Stimulated activated CD8-positive, alpha-beta memory T cell treated with anti-CD3 and anti-CD28 coated beads, Interleukin-7, amount 100 ng/mL, for 24 hours (primary cell): ENCODE results near the gene RFTN1.
A peak's percentile ranks its signal among the peaks of the same experiment; 100 is the strongest.

Experiments used
- DNase-seq: peaks from one replicate; pipeline ENCODE4 v3.0.0-alpha.2; 2020; ENCODE audit warnings: low read depth

The RFTN1 gene

GRCh38 chr3:16464511-16465148 is 48.9 kb downstream of the RFTN1 start:
- no peak for DNase-seq

- DNase-seq, result no peak
Measured at GRCh38 chr3:16463914-16464313, 49.6 kb downstream of the RFTN1 start.

GRCh38 chr3:16463119-16463518 is 50.4 kb downstream of the RFTN1 start:
- DNase-seq, result no peak

DNA sequence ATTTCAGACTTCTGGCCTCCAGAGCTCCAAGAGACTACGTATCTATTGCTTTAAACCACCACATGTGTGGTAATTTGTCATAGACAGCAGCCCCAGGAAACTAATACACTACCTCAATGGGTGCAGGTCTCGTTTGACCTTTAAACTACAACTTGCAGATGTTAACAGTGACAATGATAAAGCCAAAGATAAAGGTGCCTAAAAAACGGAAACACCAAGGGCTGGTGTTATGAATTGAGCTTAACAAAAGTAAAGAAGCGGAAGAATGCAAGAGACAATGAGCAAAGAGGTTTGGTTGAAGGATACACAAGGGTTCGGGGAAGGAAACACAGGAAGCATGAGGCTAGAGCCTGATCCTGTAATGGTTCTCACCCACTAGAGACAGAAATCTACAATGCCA is 50.8 kb downstream of the RFTN1 start:
- no peak for DNase-seq

DNA sequence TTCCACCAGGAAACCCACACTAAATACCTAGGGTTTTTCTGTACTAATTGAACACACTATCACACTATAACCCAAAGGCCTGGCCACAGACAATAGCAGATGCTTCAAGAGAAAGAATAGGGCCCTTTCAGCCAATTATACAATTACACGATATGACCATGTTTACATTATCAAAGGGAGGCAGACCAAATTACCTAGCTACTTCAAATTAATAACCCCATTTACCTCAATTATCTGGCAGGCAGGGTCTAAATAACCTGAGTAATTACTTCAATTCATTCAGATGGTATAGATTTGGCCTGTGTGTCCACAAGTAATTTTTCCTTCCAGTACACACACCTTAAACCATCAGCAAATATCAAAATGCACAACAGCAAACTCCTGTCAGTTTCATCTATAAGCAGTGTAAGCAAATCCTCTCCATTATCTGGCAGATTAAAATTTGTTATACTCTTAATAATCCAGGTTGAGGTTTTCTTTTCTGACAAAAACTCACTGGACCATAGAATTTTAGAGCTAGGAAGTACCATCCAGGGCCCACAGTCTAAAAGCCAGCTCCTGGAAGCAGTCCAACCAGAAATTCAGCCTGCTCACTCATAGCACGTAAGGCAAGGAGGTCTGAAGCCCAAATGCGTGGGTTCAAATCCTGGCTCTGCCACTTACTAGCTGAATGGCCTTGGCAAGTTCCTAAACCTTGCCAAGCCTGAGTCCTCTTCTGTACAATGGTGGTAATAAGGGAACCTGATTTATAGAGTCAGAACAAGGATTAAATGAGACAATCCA is 51.8 kb downstream of the RFTN1 start:
- DNase-seq, result no peak

DNA sequence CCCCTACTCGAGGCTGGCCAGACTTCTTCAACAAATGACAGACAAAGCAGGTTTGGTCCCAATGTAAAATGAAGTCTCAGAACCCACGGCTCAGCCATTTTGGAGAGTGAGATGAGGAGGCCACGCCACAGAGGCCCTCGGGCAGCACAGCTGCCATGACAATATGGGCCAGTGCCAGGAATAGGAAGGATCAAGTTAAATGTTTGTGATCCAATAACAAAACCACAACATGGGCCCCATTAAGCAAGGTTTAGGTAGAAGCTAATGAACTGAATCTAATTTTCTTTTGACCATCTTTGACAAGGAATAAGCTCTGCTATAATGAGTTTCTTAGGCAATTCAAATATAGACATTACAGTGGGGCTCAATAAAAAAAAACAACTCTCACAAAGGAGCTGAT is 52.6 kb downstream of the RFTN1 start:
- no peak for DNase-seq

DNA sequence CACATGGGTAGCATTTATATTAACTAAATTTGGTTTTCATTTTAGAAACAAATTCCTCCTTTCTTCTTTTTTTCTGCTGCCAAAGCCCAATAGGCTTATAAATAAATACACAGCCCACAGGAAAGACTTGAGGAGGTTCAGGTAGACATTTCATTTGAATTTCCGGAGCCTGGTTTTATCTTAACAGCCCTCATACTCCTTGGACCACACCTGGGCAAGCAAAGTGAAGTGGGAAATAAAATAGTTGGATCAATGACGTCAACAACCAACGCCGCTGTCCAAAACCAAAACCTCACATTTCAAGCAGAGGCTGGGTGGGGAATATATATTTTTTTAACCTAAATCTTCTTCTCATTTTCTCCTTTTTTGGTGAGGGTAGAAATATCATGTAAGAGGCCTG is 53.2 kb downstream of the RFTN1 start:
- DNase-seq, result no peak

GRCh38 chr3:16456784-16457415 is 56.6 kb downstream of the RFTN1 start:
- DNase-seq, result no peak

DNA sequence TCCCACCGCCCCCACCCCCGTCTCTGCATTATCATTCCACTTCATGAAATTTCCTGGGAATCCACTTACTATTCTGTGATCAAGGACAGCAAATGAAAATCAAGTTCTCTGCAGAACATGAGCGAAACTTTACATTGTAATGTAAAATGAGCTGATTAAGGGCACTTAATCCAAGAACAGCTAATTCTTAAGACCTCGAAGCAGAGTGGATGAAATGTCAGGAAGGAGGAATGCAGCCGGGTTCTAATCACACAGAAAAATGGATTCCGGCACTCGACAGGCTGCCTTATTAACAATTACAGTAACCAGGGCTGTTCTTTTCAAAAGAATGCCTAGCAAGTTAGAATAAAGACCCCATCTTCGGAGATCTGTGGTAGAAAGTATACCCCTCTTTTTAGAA is 57.5 kb downstream of the RFTN1 start:
- DNase-seq, result no peak

DNA sequence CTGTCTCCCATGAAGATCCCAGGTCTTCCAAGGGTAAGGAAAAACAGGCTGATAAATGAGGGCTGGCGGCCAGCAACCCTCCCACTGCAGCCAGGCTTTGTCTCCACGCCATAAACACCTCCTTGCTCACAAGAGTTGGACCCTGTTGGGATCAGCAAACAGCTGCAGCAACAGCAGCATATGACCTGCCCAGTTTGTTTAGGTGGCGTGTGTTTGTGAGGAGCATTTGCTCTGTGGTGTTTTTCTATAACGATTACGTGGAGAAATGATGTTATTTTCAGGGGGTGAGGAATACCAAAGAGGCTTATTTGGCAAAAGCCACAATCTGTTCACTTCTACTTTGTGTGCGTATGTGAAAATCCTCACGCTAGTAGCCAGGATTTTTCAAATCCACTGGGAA is 58.5 kb downstream of the RFTN1 start:
- no peak for DNase-seq

- no peak for DNase-seq
Measured at GRCh38 chr3:16452261-16452660, 61.2 kb downstream of the RFTN1 start.

DNA sequence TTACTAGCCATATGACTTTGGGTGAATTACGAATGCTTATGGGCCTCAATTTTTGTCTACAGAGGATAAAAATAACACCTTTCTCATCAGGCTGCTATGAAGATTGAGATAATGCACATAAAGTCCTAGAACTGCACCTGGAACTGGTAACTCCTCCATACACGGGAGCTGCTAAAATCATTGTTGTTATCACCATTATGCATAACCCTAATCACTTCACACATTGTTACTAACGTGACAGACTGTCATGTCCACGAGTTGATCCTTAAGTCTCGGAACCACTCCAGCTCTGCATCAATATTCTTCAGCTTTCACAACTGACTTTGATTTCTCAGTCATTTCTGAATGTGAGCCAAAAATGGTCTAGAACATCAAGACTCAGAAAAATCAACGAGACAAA is 64.1 kb downstream of the RFTN1 start:
- no peak for DNase-seq

DNA sequence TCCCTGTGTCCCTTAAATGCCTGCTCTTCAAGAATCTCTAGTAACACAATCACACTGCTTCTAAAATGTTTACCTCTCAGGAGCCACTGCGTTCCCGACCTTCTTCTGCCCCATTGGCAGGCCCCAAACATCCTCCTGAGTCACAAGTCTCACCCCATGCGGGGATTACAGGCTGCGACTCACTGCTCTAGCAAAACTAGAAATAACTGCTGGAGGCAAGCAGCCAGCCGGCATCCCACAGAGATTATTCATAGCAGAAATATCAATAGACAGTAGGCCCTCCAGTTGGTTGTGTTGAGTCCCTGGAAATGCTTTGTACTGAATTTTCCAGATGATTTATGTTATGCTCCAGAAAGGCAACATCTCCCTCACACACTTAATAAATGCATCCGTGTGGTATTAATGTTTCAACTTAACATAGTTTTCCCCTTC is 64.8 kb downstream of the RFTN1 start:
- DNase-seq, result peak; percentile 7

DNA sequence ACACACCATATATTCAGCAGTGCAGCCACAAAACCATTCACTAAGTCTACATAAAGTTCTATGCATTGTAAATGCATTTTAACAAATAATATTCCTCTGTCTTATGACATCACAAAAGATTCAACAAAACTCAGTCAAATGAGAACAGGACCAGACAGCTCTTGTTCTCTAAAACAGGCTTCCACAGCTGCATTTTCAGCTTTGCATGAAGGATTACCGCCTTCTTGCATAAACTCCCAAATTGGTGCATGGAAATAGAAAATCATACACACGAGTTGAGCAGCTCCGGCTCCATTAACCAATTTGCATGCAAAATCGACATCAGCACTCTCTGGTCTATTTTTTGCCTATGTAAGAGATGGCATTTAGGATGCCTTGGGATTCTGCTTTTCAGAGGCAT is 66.4 kb downstream of the RFTN1 start:
- DNase-seq, result no peak

GRCh38 chr3:16444344-16444743 is 69.2 kb downstream of the RFTN1 start:
- no peak for DNase-seq

- DNase-seq, result no peak
Measured at GRCh38 chr3:16442730-16443129, 70.8 kb downstream of the RFTN1 start.

GRCh38 chr3:16441371-16441875 is 72.1 kb downstream of the RFTN1 start:
- no peak for DNase-seq

DNA sequence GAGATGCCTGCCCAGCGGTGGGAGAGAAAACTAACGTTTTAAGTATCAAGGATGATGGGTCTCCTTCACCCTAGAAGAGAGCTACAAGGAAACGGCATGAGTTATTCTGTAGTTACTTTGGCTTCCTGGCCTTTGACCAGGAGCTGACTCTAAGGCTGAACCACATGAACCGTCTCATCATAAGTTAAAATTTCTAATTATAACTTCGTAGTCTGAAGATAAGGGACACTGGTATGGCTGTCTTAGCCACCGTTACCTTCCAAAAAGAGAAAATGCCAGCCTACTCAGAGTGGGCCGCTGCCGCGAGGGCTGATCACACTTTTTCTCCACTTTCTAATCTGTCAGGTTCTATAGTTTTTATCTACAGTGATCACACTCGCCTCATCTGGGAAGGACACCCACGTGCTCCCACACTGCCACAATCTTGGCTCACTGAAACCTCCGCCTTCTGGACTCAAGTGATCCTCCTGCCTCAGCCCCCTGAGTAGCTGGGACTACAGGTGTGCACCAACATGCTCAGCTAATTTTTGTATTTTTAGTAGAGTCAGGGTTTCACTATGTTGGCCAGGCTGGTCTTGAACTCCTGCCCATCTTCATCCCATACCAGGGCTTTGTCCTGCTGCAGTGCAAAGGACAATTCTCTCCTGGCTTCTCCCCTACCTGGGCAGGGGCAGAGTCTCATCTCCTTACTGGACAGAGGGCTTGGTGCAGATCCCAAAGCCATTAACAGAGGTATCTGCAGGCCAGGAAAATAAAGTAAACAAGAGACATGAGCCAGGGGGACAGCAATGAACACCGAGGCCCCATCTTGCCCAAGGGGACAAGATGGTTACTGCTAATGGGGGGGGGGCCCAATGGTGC is 73.4 kb downstream of the RFTN1 start:
- DNase-seq, result no peak

DNA sequence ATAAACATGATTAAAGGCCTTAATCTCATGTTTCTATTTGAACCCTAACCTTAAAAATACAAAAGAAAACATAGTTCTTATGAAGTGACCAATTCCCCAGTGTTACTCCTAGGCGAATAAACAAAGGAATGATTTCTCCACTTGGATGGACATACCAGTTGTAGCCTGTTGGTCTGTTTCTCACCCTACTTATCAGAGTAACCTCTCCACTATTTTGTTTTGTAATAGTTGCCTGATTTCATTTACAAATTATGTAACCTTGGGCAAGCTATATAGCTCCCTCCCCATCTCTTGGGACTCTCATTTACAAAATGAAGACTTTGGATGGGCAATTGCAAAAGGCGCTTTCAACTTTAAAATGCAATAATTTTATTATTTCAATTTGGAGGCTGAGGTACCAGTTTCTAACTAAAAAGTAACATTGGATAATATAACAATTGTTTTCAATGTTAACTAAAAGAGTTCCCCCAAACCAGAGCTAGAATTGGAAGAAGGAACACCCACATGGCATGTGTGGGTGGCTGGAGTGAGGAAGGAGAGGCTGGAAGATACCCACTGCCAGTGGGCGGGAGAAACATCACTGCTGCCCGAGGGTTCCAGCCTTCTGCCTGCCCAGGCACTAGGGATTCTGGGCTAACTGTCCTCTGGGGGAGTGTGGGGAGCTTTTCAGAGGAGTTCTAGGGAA is 74.2 kb downstream of the RFTN1 start:
- DNase-seq, result no peak

DNA sequence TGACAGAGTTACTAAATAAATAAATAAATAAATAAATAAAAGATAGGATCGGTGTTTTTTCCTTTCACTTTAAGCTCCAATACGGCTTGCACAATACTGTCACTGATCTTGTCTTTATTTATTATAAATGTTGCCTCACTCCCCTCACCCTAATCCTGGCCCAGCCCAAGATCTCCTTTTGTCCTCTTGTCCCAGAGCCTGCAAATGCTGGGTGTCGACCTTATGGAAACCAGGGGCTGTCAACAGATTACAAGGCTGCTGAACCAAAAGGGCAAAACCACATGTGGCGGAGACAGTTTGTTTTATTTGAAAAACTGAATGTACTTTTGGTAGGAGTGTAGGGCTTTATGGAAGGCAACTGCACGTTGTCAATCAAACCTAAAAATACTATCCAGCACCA is 75.9 kb downstream of the RFTN1 start:
- no peak for DNase-seq

DNA sequence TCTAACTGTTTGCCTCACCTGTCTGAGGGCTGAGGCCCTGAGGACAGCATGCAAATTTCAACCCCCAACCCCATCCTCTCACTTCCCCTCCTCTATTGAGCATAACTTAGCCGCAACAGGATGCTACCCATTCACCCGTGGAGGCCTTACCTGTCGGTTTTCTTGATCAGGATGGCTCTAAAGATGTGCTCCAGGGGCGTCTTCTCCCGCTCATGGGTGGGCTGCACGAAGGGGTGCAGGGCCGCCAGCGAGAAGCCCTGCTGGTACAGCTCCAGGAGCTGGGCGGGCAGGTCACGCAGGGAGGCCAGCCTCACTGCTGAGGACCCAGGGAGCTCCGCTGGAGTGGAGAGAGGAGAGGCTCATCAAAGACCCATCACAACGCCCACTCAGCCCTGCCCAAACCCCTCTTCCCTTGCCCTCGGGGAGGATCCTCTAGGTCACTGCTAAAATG is 79.8 kb downstream of the RFTN1 start:
- no peak for DNase-seq

DNA sequence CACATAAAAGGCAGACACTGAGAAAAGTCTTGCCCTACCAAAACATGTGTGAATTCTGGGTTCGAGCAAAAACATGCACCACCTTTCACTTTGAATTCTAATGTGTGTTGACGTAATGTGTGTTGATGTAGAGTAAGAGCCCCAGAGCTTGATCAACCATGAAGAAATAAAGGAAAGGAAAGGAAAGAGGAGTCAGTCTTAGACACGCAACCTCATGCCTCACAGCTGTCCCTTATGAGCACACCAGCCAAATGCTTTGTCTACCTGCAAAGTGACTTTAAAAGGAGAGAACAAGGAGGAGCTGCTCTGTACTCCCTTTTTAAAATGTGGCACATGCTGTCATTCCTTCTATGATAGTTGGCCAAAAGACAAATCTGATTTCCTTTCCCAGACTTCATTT is 80.8 kb downstream of the RFTN1 start:
- DNase-seq, result no peak
